ENCODE measurements around the gene CAPZA1. TPM values are rescaled to one million over a fixed set of nuclear protein-coding genes. Genes with fewer than 3 reads are reported as not detected.
A peak's percentile ranks its signal among the peaks of the same experiment; 100 is the strongest.

CAPZA1 gene
- total RNA-seq, 1 donor, result 159 TPM

DNA sequence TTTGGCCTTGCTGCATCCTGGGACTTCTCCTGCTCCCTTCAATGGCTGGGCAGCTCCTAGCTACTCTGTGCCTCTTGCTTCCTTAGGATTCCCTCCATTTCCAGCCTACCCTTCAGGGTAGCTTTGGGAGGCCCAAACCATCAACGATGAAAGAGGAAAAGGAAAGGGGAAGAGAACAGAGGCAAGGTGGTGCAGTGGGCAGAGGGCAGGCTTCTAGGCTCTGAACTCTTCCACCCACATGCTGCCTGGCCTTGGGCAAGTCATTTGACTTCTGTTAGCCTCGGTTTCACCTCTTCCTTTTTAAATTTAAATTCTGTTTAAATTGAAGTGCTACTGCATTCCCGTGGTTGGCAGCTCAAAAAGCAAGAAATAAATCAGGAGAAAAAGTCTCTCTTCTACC, 101.2 kb downstream of the CAPZA1 start:
- DNase-seq (ENCODE audit: insufficient read length, low spot score, missing footprints), result peak; percentile 41
- H3K36me3 ChIP-seq (ENCODE audit: insufficient read depth, low read length), result no peaks in the 10 kb centered on the region
- no peaks in the 10 kb centered on the region for H3K9me3 ChIP-seq (ENCODE audit: low read depth, low read length)
- no peak overlapping the region for H3K27ac ChIP-seq (ENCODE audit: low read depth, low read length)
- peaks cover 22% of the 10 kb centered on the region for H3K4me1 ChIP-seq (ENCODE audit: insufficient read depth, low read length)
- no peaks in the 10 kb centered on the region for H3K79me2 ChIP-seq (ENCODE audit: insufficient read depth, low read length)
- no peak overlapping the region for H2AFZ ChIP-seq (ENCODE audit: low read length)
- H3K4me2 ChIP-seq (ENCODE audit: insufficient read depth, low read length), result no peak overlapping the region
- TF ChIP-seq, protein P1, sequence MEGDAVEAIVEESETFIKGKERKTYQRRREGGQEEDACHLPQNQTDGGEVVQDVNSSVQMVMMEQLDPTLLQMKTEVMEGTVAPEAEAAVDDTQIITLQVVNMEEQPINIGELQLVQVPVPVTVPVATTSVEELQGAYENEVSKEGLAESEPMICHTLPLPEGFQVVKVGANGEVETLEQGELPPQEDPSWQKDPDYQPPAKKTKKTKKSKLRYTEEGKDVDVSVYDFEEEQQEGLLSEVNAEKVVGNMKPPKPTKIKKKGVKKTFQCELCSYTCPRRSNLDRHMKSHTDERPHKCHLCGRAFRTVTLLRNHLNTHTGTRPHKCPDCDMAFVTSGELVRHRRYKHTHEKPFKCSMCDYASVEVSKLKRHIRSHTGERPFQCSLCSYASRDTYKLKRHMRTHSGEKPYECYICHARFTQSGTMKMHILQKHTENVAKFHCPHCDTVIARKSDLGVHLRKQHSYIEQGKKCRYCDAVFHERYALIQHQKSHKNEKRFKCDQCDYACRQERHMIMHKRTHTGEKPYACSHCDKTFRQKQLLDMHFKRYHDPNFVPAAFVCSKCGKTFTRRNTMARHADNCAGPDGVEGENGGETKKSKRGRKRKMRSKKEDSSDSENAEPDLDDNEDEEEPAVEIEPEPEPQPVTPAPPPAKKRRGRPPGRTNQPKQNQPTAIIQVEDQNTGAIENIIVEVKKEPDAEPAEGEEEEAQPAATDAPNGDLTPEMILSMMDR (IDR thresholded peaks at IDR 0.05; ENCODE audit: extremely low read depth, low read depth, low read length), result no peak
- no peak overlapping the region for H3K4me3 ChIP-seq (ENCODE audit: insufficient read depth, low read length)
- no peaks in the 10 kb centered on the region for H3K27me3 ChIP-seq (ENCODE audit: insufficient read depth, low read length)
- no peaks in the 10 kb centered on the region for H4K20me1 ChIP-seq (ENCODE audit: insufficient read depth, low read length)

Small RNA genes within 50 kb of the gene (small RNA-seq; reads per million reads assigned to genes)
- not detected for gene RNU7-70P

Other genes starting within 250 kb of the CAPZA1 start
- 29.5 and 32.2 TPM in 2 replicates for gene CTTNBP2NL, start 223.6 kb upstream of the CAPZA1 start, total RNA-seq
- gene WNT2B, start 110.9 kb upstream of the CAPZA1 start, total RNA-seq, result 1.5 and 2.2 TPM in 2 replicates
- gene ST7L, start 691 bp upstream of the CAPZA1 start, total RNA-seq, result 18.5 and 26.8 TPM in 2 replicates
- 35.1 and 38.7 TPM in 2 replicates for gene MOV10, start 54.8 kb downstream of the CAPZA1 start, total RNA-seq
- gene RHOC, start 87.3 kb downstream of the CAPZA1 start, total RNA-seq, result 276 and 325 TPM in 2 replicates
- 0.59 and 1.1 TPM in 2 replicates for gene PPM1J, start 95.5 kb downstream of the CAPZA1 start, total RNA-seq

Measured in osteoblast (primary cell).